CD4-positive, alpha-beta T cell (primary cell): ENCODE results near the gene FNDC8. TPM values are rescaled to one million over a fixed set of nuclear protein-coding genes. Genes with fewer than 3 reads are reported as not detected.
"Not testable (repeated sequence)": the region's sequence is repeated elsewhere in the genome, so short reads cannot be mapped to it uniquely, and the experiment has no call there.

Experiments
- ATAC-seq: fragments of 200-7000 bp; cut with Tn5 transposase; one replicate; pipeline ENCODE4 v1.10.0; 2022; ENCODE audit warnings: mild to moderate bottlenecking; ENCODE audit not compliant: poor library complexity
- CTCF ChIA-PET: fragments of 350-600 bp; sonication (Branson Sonifier 250); formaldehyde crosslinking; loops from one replicate; lab custom pipeline; 2021; ENCODE audit warnings: antibody characterized with exemption, inconsistent platforms; lab: Charles Lee
- POLR2A ChIA-PET: fragments of 350-600 bp; sonication (Branson Sonifier 250); formaldehyde crosslinking; loops from one replicate; lab custom pipeline; 2021; ENCODE audit warnings: antibody characterized with exemption, inconsistent platforms; lab: Charles Lee
- DNase-seq, 14 experiments: peaks; one replicate each; pipeline ENCODE4 v3.0.0-alpha.2; 2013 to 2020; ENCODE audit warnings: mixed read lengths in 2 of 14
- H3K27ac ChIP-seq, 2 donors: one replicate each; pipeline versions ENCODE4 v1.5.1 to v1.7.0; 2013; ENCODE audit warnings: low read length in 2 of 2, low read depth in 1 of 2, mild to moderate bottlenecking in 1 of 2
- H3K27me3 ChIP-seq, 2 experiments: 1 replicate in 1 of 2; 2 replicates in 1 of 2; pipeline versions ENCODE4 v1.6.1 to v1.7.0; 2013; ENCODE audit warnings: low read length in 2 of 2, control low read depth in 1 of 2, mild to moderate bottlenecking in 1 of 2, moderate library complexity in 1 of 2; ENCODE audit not compliant: insufficient read depth in 2 of 2, control insufficient read depth in 1 of 2
- H3K36me3 ChIP-seq: one replicate; pipeline ENCODE4 v1.6.1; 2013; ENCODE audit warnings: low read length, control low read depth; ENCODE audit not compliant: insufficient read depth
- H3K4me1 ChIP-seq: one replicate; pipeline ENCODE4 v1.6.1; 2013; ENCODE audit warnings: low read length, control low read depth; ENCODE audit not compliant: insufficient read depth
- H3K4me3 ChIP-seq: one replicate; pipeline ENCODE4 v1.5.1; 2013; ENCODE audit warnings: mild to moderate bottlenecking, low read length, moderate library complexity
- H3K9me3 ChIP-seq, 2 experiments: 1 replicate in 1 of 2; 2 replicates in 1 of 2; pipeline versions ENCODE4 v1.6.1 to v1.7.0; 2013; ENCODE audit warnings: low read length in 2 of 2, mild to moderate bottlenecking in 2 of 2, control low read depth in 1 of 2, moderate library complexity in 1 of 2; ENCODE audit not compliant: control insufficient read depth in 1 of 2, insufficient read depth in 1 of 2
- H3K27ac Mint-ChIP-seq: one replicate; pipeline ENCODE4 v1.8.0; 2020; ENCODE audit warnings: mixed read lengths
- H3K27me3 Mint-ChIP-seq: one replicate; pipeline ENCODE4 v1.8.0; 2021; ENCODE audit warnings: mixed read lengths
- H3K36me3 Mint-ChIP-seq: one replicate; pipeline ENCODE4 v1.8.0; 2021; ENCODE audit warnings: low read depth, mixed read lengths
- H3K4me1 Mint-ChIP-seq: one replicate; pipeline ENCODE4 v1.8.0; 2021; ENCODE audit warnings: low read depth, mixed read lengths
- H3K4me3 Mint-ChIP-seq: one replicate; pipeline ENCODE4 v1.8.0; 2020; ENCODE audit warnings: mild to moderate bottlenecking, mixed read lengths
- H3K9me3 Mint-ChIP-seq: one replicate; pipeline ENCODE4 v1.8.0; 2020; ENCODE audit warnings: mixed read lengths
- CTCF ChIP-seq: fragments of 200-600 bp; IDR thresholded peaks from one replicate; pipeline ENCODE4 v1.8.0; 2022; ENCODE audit warnings: antibody characterized with exemption, mild to moderate bottlenecking
- intact Hi-C, 2 experiments: fragments of 100-400 bp; cut with DNase I in 1 of 2; cut with micrococcal nuclease in 1 of 2; formaldehyde crosslinking; loops; one replicate each; pipeline versions ENCODE4 v1.15.1 to v1.9.0; 2023 to 2025; cut with DNase I, micrococcal nuclease
- total RNA-seq, 174 experiments: library from RNA in 2 of 174; stranded (reverse) in 2 of 174; gene quantifications; one replicate each; pipeline ENCODE4 v1.2.3 and lab custom pipeline; 2021 to 2026

FNDC8 gene
- total RNA-seq, 2 experiments from 2014 or later: not detected

- no peak within 1 kb of the TSS for H3K4me3 Mint-ChIP-seq
- no peaks in the 10 kb centered on the region for H3K27me3 Mint-ChIP-seq
- CTCF ChIA-PET: no interaction called here
- Histone ChIP-seq H3K27me3 (no peaks in the 10 kb centered on the region), H3K27ac (no peak within 1 kb of the TSS), H3K4me1 (peaks cover 2% of the 10 kb centered on the region), H3K4me3 (no peak within 1 kb of the TSS), H3K9me3 (no peaks in the 10 kb centered on the region), H3K36me3 (no peaks in the 10 kb centered on the region)
- TF ChIP-seq CTCF: no peak
- intact Hi-C loops: no loop called here
- peaks cover 8% of the 10 kb centered on the region for H3K4me1 Mint-ChIP-seq
- DNase-seq: no peak
- H3K27ac Mint-ChIP-seq: no peak within 1 kb of the TSS
- H3K36me3 Mint-ChIP-seq: no peaks in the 10 kb centered on the region
- POLR2A ChIA-PET: interaction anchor here (0.6 kb wide), 1 partner anchor 50 kb away, joined by 4 read pairs; no protein-coding TSS in a partner anchor
- H3K9me3 Mint-ChIP-seq: no peaks in the 10 kb centered on the region
- ATAC-seq: no peak
These were observed 26.0 kb downstream of the FNDC8 start, which contains the start of gene UNC45B for GRCh38 chr17:35147375-35147905. UNC45B (plus strand) TSS chr17:35147817; CDS start chr17:35148264, 447 bp downstream.

GRCh38 chr17:35148144-35148543, 26.7 kb downstream of the FNDC8 start:
- Histone ChIP-seq H3K27me3 (no peaks in the 10 kb centered on the region), H3K36me3 (no peaks in the 10 kb centered on the region), H3K27ac (no peak overlapping the region), H3K4me1 (no peaks in the 10 kb centered on the region), H3K9me3 (no peaks in the 10 kb centered on the region), H3K4me3 (no peak overlapping the region)
- intact Hi-C loops: no loop called here
- Mint-ChIP-seq H3K9me3 (no peaks in the 10 kb centered on the region), H3K4me3 (no peak overlapping the region), H3K27ac (no peak overlapping the region), H3K4me1 (peaks cover 7% of the 10 kb centered on the region), H3K36me3 (no peaks in the 10 kb centered on the region), H3K27me3 (no peaks in the 10 kb centered on the region)
- ChIA-PET POLR2A (no interaction called here), CTCF (no interaction called here)
- DNase-seq (no peak), ATAC-seq (no peak)
- TF ChIP-seq CTCF: no peak

GRCh38 chr17:35149941-35150340, 28.5 kb downstream of the FNDC8 start:
- Mint-ChIP-seq H3K27me3 (no peaks in the 10 kb centered on the region), H3K9me3 (no peaks in the 10 kb centered on the region), H3K36me3 (no peaks in the 10 kb centered on the region), H3K4me1 (no peaks in the 10 kb centered on the region), H3K27ac (no peak overlapping the region), H3K4me3 (no peak overlapping the region)
- H3K27ac ChIP-seq: no peak overlapping the region
- H3K27me3 ChIP-seq: no peaks in the 10 kb centered on the region
- no peaks in the 10 kb centered on the region for H3K9me3 ChIP-seq
- intact Hi-C loops: no loop called here
- ChIA-PET CTCF (no interaction called here), POLR2A (interaction anchor here (0.8 kb wide), 1 partner anchor 8 kb away, joined by 3 read pairs; the partner anchor contains the start of gene NLE1)
- H3K36me3 ChIP-seq: no peaks in the 10 kb centered on the region
- ATAC-seq: no peak
- H3K4me1 ChIP-seq: no peaks in the 10 kb centered on the region
- H3K4me3 ChIP-seq: no peak overlapping the region
- no peak for DNase-seq
- no peak for TF ChIP-seq CTCF

- H3K27me3 ChIP-seq, H3K36me3 ChIP-seq, H3K27me3 Mint-ChIP-seq, H3K9me3 Mint-ChIP-seq, H3K36me3 Mint-ChIP-seq, CTCF ChIA-PET, H3K4me3 Mint-ChIP-seq, H3K27ac ChIP-seq, H3K4me3 ChIP-seq, H3K27ac Mint-ChIP-seq, H3K4me1 Mint-ChIP-seq, DNase-seq, ATAC-seq, H3K9me3 ChIP-seq, H3K4me1 ChIP-seq, intact Hi-C loops: not testable (repeated sequence)
- POLR2A ChIA-PET: interaction anchor here (0.8 kb wide), 1 partner anchor 9 kb away, joined by 3 read pairs; the partner anchor contains the start of gene NLE1
These were observed 29.7 kb downstream of the FNDC8 start for GRCh38 chr17:35151080-35151479.
